ENCODE results near the gene AGPAT2.
A peak's percentile ranks its signal among the peaks of the same experiment; 100 is the strongest.

DNA sequence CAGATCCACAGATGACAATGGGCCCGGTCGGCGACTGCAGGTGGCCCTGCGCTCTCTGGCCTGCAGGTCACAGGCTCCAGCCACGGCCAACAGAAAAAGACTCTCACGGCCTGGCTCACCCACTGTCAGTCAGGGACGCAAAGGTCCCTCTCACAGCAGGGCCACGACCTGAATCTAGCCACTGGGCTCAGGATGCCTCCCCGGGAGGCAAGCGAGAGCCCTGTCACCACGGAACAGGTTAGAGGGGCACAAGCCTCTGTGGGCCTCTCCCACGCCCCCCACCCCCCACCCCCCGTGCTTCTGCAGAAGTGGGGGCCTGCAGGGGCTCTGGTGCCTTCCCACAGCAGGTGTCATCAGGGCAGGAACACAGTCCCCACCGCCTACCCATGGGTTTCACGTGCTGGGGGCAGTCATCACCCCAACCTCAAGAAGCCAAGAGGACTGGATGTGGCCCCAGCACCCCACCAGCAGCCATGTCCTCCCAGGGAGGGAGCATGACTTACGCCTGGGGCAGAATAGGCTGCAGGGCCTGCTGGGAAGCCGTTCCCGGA, 41.8 kb downstream of the AGPAT2 start:
- peak in 1 of 2 donors; percentile 4 for TF ChIP-seq POLR2A (IDR thresholded peaks at IDR 0.05)
- TF ChIP-seq, protein P1, sequence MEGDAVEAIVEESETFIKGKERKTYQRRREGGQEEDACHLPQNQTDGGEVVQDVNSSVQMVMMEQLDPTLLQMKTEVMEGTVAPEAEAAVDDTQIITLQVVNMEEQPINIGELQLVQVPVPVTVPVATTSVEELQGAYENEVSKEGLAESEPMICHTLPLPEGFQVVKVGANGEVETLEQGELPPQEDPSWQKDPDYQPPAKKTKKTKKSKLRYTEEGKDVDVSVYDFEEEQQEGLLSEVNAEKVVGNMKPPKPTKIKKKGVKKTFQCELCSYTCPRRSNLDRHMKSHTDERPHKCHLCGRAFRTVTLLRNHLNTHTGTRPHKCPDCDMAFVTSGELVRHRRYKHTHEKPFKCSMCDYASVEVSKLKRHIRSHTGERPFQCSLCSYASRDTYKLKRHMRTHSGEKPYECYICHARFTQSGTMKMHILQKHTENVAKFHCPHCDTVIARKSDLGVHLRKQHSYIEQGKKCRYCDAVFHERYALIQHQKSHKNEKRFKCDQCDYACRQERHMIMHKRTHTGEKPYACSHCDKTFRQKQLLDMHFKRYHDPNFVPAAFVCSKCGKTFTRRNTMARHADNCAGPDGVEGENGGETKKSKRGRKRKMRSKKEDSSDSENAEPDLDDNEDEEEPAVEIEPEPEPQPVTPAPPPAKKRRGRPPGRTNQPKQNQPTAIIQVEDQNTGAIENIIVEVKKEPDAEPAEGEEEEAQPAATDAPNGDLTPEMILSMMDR (IDR thresholded peaks at IDR 0.05 in 4 of 5, conservative IDR thresholded peaks at IDR 0.05 in 1 of 5): no peak
